HG02973 (cell line): ENCODE data around the gene MS4A4E.
A peak's percentile ranks its signal among the peaks of the same experiment; 100 is the strongest.
"Not testable (repeated sequence)": the region's sequence is repeated elsewhere in the genome, so short reads cannot be mapped to it uniquely, and the experiment has no call there.

ENCODE experiments used
- ATAC-seq: cut with Tn5 transposase; IDR thresholded peaks from one replicate; pipeline ENCODE4 v1.9.1; 2021; ENCODE audit warnings: moderate library complexity; ENCODE audit not compliant: unreplicated experiment

Gene MS4A4E

GRCh38 chr11:60222141-60222540 lies 20.8 kb downstream of the MS4A4E start:
- no peak for ATAC-seq

- ATAC-seq, result no peak
Measured at GRCh38 chr11:60221692-60222091, 21.2 kb downstream of the MS4A4E start.

- ATAC-seq, result no peak
Measured at GRCh38 chr11:60221181-60221580, 21.8 kb downstream of the MS4A4E start.

- ATAC-seq, result no peak
Measured at GRCh38 chr11:60214386-60214785, 28.6 kb downstream of the MS4A4E start.

- ATAC-seq, result no peak
Measured at GRCh38 chr11:60211206-60211605, 31.7 kb downstream of the MS4A4E start.

GRCh38 chr11:60209977-60210376 lies 33.0 kb downstream of the MS4A4E start:
- no peak for ATAC-seq

GRCh38 chr11:60208951-60209350 lies 34.0 kb downstream of the MS4A4E start:
- no peak for ATAC-seq

GRCh38 chr11:60208146-60208895 lies 34.6 kb downstream of the MS4A4E start:
- ATAC-seq, result no peak

GRCh38 chr11:60206616-60207015 lies 36.3 kb downstream of the MS4A4E start:
- ATAC-seq, result no peak

GRCh38 chr11:60204922-60205321 lies 38.0 kb downstream of the MS4A4E start:
- ATAC-seq, result no peak

- ATAC-seq, result not testable (repeated sequence)
Measured at GRCh38 chr11:60201334-60201733, 41.6 kb downstream of the MS4A4E start.

- ATAC-seq, result no peak
Measured at GRCh38 chr11:60197442-60197841, 45.5 kb downstream of the MS4A4E start.

GRCh38 chr11:60195923-60196368 lies 47.0 kb downstream of the MS4A4E start:
- ATAC-seq, result no peak

- ATAC-seq, result no peak
Measured at GRCh38 chr11:60194511-60194910, 48.4 kb downstream of the MS4A4E start.

- ATAC-seq, result peak; percentile 95
Measured at GRCh38 chr11:60193687-60194433, 49.1 kb downstream of the MS4A4E start.

- not testable (repeated sequence) for ATAC-seq
Measured at GRCh38 chr11:60192564-60192963, 50.4 kb downstream of the MS4A4E start.

GRCh38 chr11:60188481-60188880 lies 54.5 kb downstream of the MS4A4E start:
- not testable (repeated sequence) for ATAC-seq

- ATAC-seq, result not testable (repeated sequence)
Measured at GRCh38 chr11:60186128-60186527, 56.8 kb downstream of the MS4A4E start.

- not testable (repeated sequence) for ATAC-seq
Measured at GRCh38 chr11:60185512-60185827, 57.5 kb downstream of the MS4A4E start.

- ATAC-seq, result no peak
Measured at GRCh38 chr11:60184824-60185511, 58.0 kb downstream of the MS4A4E start.

- ATAC-seq, result no peak
Measured at GRCh38 chr11:60183591-60184205, 59.2 kb downstream of the MS4A4E start.
